ENCODE measurements around the gene TAPT1. TPM values are rescaled to one million over a fixed set of nuclear protein-coding genes. Genes with fewer than 3 reads are reported as not detected.

Gene TAPT1
- total and polyA plus RNA-seq, 2 of the 13 experiments (the other 11 are each of a cell fraction or from before 2014, with no cell fraction given), result 24.5 to 25.3 TPM

- TF ChIP-seq ZNF281 (CRISPR knock-in tag; IDR thresholded peaks at IDR 0.05; ENCODE audit: borderline replicate concordance) (no peak), ZBTB42 (CRISPR knock-in tag; IDR thresholded peaks at IDR 0.05) (no peak), ZSCAN9 (CRISPR knock-in tag; IDR thresholded peaks at IDR 0.05; ENCODE audit: borderline replicate concordance) (no peak), ZNF280D (CRISPR knock-in tag; IDR thresholded peaks at IDR 0.05) (peak; percentile 76; the same call in 1 of the 2 replicates), PBX2 (CRISPR knock-in tag; IDR thresholded peaks at IDR 0.05) (no peak), FOXC1 (CRISPR knock-in tag; IDR thresholded peaks at IDR 0.05; ENCODE audit: borderline replicate concordance) (no peak), PREB (CRISPR knock-in tag; IDR thresholded peaks at IDR 0.05) (no peak), HMGA1 (CRISPR knock-in tag; conservative IDR thresholded peaks at IDR 0.05) (no peak), SRY (CRISPR knock-in tag; IDR thresholded peaks at IDR 0.05) (no peak), HOMEZ (CRISPR knock-in tag; IDR thresholded peaks at IDR 0.05; ENCODE audit: low read depth) (peak; percentile 58; the same call in 1 of the 2 replicates), PCBP1 (IDR thresholded peaks at IDR 0.05; ENCODE audit: borderline replicate concordance, low read depth, low read length) (no peak), ZFP62 (CRISPR knock-in tag; IDR thresholded peaks at IDR 0.05) (no peak), ZNF343 (CRISPR knock-in tag; IDR thresholded peaks at IDR 0.05) (no peak), ZKSCAN5 (CRISPR knock-in tag; IDR thresholded peaks at IDR 0.05) (no peak), ZFY (CRISPR knock-in tag; IDR thresholded peaks at IDR 0.05) (no peak), IKZF4 (CRISPR knock-in tag; IDR thresholded peaks at IDR 0.05; ENCODE audit: borderline replicate concordance, low read depth, not compliant biosample characterization) (no peak), ZNF225 (CRISPR knock-in tag; IDR thresholded peaks at IDR 0.05) (no peak), THRA (CRISPR knock-in tag; IDR thresholded peaks at IDR 0.05; ENCODE audit: borderline replicate concordance) (peak; percentile 43; the same call in 1 of the 2 replicates), RCOR2 (CRISPR knock-in tag; IDR thresholded peaks at IDR 0.05) (peak; percentile 25; the same call in 1 of the 2 replicates), NFE2 (CRISPR knock-in tag; IDR thresholded peaks at IDR 0.05) (no peak)
These were observed 85.4 kb downstream of the TAPT1 start (continued) for GRCh38 chr4:16140879-16141249.

Measured in HepG2 (cell line).